Suprapubic skin (tissue), 4 donors: ENCODE measurements around the gene POLL. TPM values are rescaled to one million over a fixed set of nuclear protein-coding genes. Genes with fewer than 3 reads are reported as not detected.

Experiments used
- DNase-seq, 2 donors: peaks; one replicate each; pipeline ENCODE4 v3.0.0-alpha.2; 2019; ENCODE audit warnings: low spot score in 2 of 2
- H3K27ac ChIP-seq: fragments of 200-600 bp; sonication (generic); one replicate; pipeline ENCODE4 v1.5.1; 2019
- H3K27me3 ChIP-seq: fragments of 200-600 bp; sonication (generic); one replicate; pipeline ENCODE4 v1.5.1; 2019
- H3K36me3 ChIP-seq: fragments of 200-600 bp; sonication (generic); one replicate; pipeline ENCODE4 v1.5.1; 2019
- H3K4me1 ChIP-seq: fragments of 200-600 bp; sonication (generic); one replicate; pipeline ENCODE4 v1.5.1; 2019
- H3K4me3 ChIP-seq: fragments of 200-600 bp; sonication (generic); one replicate; pipeline ENCODE4 v1.5.1; 2019; ENCODE audit warnings: mild to moderate bottlenecking
- H3K9me3 ChIP-seq: fragments of 200-600 bp; sonication (generic); one replicate; pipeline ENCODE4 v1.5.1; 2019
- CTCF ChIP-seq, 2 donors: fragments of 200-600 bp in 1 of 2; fragments of 450-650 bp in 1 of 2; sonication (generic) in 1 of 2; IDR thresholded peaks; one replicate each; pipeline ENCODE4 v1.5.1; 2016 to 2019; ENCODE audit warnings: antibody characterized with exemption in 2 of 2, mild to moderate bottlenecking in 1 of 2, moderate library complexity in 1 of 2
- EP300 ChIP-seq: sonication (generic); formaldehyde crosslinking; IDR thresholded peaks from one replicate; pipeline ENCODE4 v1.6.1; 2017; ENCODE audit warnings: antibody characterized with exemption
- POLR2A ChIP-seq, 2 donors: fragments of 450-650 bp; IDR thresholded peaks; one replicate each; pipeline ENCODE4 v1.6.1; 2017; ENCODE audit warnings: antibody characterized with exemption in 2 of 2, mild to moderate bottlenecking in 2 of 2, moderate library complexity in 2 of 2
- POLR2AphosphoS5 ChIP-seq, 3 donors: sonication (generic); formaldehyde crosslinking; IDR thresholded peaks; one replicate each; pipeline ENCODE4 v1.6.1; 2017; ENCODE audit warnings: antibody characterized with exemption in 3 of 3
- WGBS: methylation state at CpG from one replicate; pipeline ENCODE4 v1.1.5; 2018; 5-methylcytosine and 5-hydroxymethylcytosine counted together
- total RNA-seq, 4 donors: library from RNA; depleted of rRNA; stranded (reverse); fragments of >200 nt; gene quantifications; one replicate each; pipeline ENCODE4 v1.1.0, GENCODE V29; 2016

Gene POLL
- total RNA-seq, 4 donors from 2014 or later: 13.5 to 32.3 (median 20.6) TPM

GRCh38 chr10:101529725-101530553, 58.1 kb downstream of the POLL start:
- WGBS: 78% methylated on average over 4 of the region's 4 CpGs
- H3K4me3 ChIP-seq: no peak overlapping the region
- no peak overlapping the region for H3K27ac ChIP-seq
- no peak for DNase-seq
- no peaks in the 10 kb centered on the region for H3K27me3 ChIP-seq
- H3K36me3 ChIP-seq: peaks cover 34% of the 10 kb centered on the region
- H3K9me3 ChIP-seq: no peaks in the 10 kb centered on the region
- no peak for TF ChIP-seq EP300
- TF ChIP-seq POLR2A (IDR thresholded peaks at IDR 0.05): no peak
- no peak for TF ChIP-seq CTCF (IDR thresholded peaks at IDR 0.05)
- TF ChIP-seq POLR2AphosphoS5 (IDR thresholded peaks at IDR 0.05): no peak
- no peaks in the 10 kb centered on the region for H3K4me1 ChIP-seq

- H3K27me3 ChIP-seq: no peaks in the 10 kb centered on the region
- H3K4me3 ChIP-seq: no peak overlapping the region
- H3K4me1 ChIP-seq: no peaks in the 10 kb centered on the region
- no peaks in the 10 kb centered on the region for H3K9me3 ChIP-seq
- TF ChIP-seq EP300 (no peak), POLR2AphosphoS5 (IDR thresholded peaks at IDR 0.05) (no peak), POLR2A (IDR thresholded peaks at IDR 0.05) (no peak), CTCF (IDR thresholded peaks at IDR 0.05) (no peak)
- H3K36me3 ChIP-seq: peaks cover 31% of the 10 kb centered on the region
- no peak for DNase-seq
- no peak overlapping the region for H3K27ac ChIP-seq
- WGBS: 76% methylated on average over 1 of the region's 1 CpG
Measured at GRCh38 chr10:101529207-101529606, 58.9 kb downstream of the POLL start.

Other genes with a start within 250 kb of the POLL start
- 10 to 100 TPM; 17.4 to 20.6 (median 18.5) TPM for gene BTRC, start 234.1 kb downstream of the POLL start, total RNA-seq
- gene DPCD, start 64 bp upstream of the POLL start, total RNA-seq: 10 to 100 TPM in 3 of 4 donors, 1 to 10 TPM in 1; 9.3 to 14.4 (median 11.5) TPM
- gene FBXW4, start 106.9 kb upstream of the POLL start, total RNA-seq: 10 to 100 TPM; 48.2 to 83.6 (median 71.3) TPM
- gene FGF8, start 187.9 kb upstream of the POLL start, total RNA-seq: not detected
- 10 to 100 TPM; 13.3 to 60.5 (median 31.1) TPM for gene NPM3, start 195.2 kb upstream of the POLL start, total RNA-seq
- 100 to 1,000 TPM in 3 of 4 donors, 10 to 100 TPM in 1; 90.2 to 423 (median 131) TPM for gene OGA, start 230.2 kb upstream of the POLL start, total RNA-seq